MM.1S (cell line): ENCODE measurements around the gene CNMD.

Experiments
- CTCF ChIP-seq: fragments of 300-600 bp; sonication (generic); IDR thresholded peaks from 2 replicates; pipeline ENCODE4 v1.5.1; 2016; ENCODE audit warnings: antibody characterized with exemption, low read length, mixed read lengths
- EZH2 ChIP-seq: fragments of 300-600 bp; sonication (generic); optimal IDR thresholded peaks from 2 replicates; pipeline ENCODE3; 2017; ENCODE audit warnings: low read depth, mild to moderate bottlenecking, antibody characterized with exemption, low read length, mixed read lengths
- EZH2phosphoT487 ChIP-seq: fragments of 300-600 bp; sonication (generic); IDR thresholded peaks from 2 replicates; pipeline ENCODE4 v1.6.1; 2018; ENCODE audit warnings: antibody characterized with exemption, low read length

DNA sequence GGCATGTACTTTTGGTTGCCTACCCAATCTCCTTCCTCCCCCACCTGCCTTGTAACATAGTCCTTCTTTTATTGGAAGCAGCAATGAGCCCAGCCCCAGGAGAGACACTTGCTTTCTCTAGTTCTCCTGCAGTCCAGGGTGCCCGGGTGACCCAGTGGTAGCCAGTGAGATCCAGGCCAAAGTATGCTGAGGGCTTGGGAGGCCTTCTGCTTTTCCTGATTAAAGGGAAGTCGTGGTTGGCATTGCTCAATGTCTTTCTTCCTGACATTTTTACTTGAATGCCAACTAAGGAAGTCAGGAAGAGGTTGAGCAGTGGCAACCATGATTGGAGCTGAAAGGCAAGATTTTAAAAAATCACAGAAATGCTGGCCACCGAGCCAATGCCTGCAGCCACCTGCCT is 25.7 kb downstream of the CNMD start:
- TF ChIP-seq EZH2 = no peak
- TF ChIP-seq CTCF = no peak
- TF ChIP-seq EZH2phosphoT487 = no peak
